Stomach (tissue), 9 donors: ENCODE results near the gene ZNF846. TPM values are rescaled to one million over a fixed set of nuclear protein-coding genes. Genes with fewer than 3 reads are reported as not detected.

ENCODE experiments used
- DNase-seq, 2 donors: peaks; one replicate each; pipeline versions ENCODE4 v3.0.0 to v3.0.0-alpha.2; 2013 to 2019
- H3K27ac ChIP-seq, 5 donors: fragments of 200-600 bp in 4 of 5; sonication (generic) in 4 of 5; one replicate each; pipeline ENCODE4 v1.5.1; 2013 to 2019; ENCODE audit warnings: mild to moderate bottlenecking in 1 of 5, moderate library complexity in 1 of 5
- H3K27me3 ChIP-seq, 3 donors: fragments of 200-600 bp; sonication (generic); one replicate each; pipeline ENCODE4 v1.5.1; 2017 to 2019; ENCODE audit warnings: mixed run types in 1 of 3
- H3K36me3 ChIP-seq, 4 donors: fragments of 200-600 bp; sonication (generic); 1 replicate in 3 of 4; 2 replicates in 1 of 4; pipeline ENCODE4 v1.5.1; 2016 to 2019
- H3K4me1 ChIP-seq, 4 donors: fragments of 200-600 bp; sonication (generic); one replicate each; pipeline ENCODE4 v1.5.1; 2016 to 2019
- H3K4me3 ChIP-seq, 4 donors: fragments of 200-600 bp; sonication (generic) in 3 of 4; one replicate each; pipeline ENCODE4 v1.5.1; 2016 to 2019; ENCODE audit warnings: mild to moderate bottlenecking in 1 of 4
- H3K9me3 ChIP-seq, 4 donors: fragments of 200-600 bp; sonication (generic); one replicate each; pipeline ENCODE4 v1.5.1; 2016 to 2019
- EP300 ChIP-seq: sonication (generic); formaldehyde crosslinking; IDR thresholded peaks from one replicate; pipeline ENCODE4 v1.6.1; 2017; ENCODE audit warnings: antibody characterized with exemption
- POLR2A ChIP-seq, 4 donors: fragments of 450-650 bp; IDR thresholded peaks; one replicate each; pipeline ENCODE4 v1.6.1; 2016; ENCODE audit warnings: antibody characterized with exemption in 4 of 4, control low read depth in 2 of 4, mild to moderate bottlenecking in 1 of 4, moderate library complexity in 1 of 4
- POLR2AphosphoS5 ChIP-seq, 3 donors: sonication (generic); formaldehyde crosslinking; IDR thresholded peaks; one replicate each; pipeline ENCODE4 v1.6.1; 2016; ENCODE audit warnings: antibody characterized with exemption in 3 of 3
- WGBS, 5 donors: extraction: QIAGEN DNeasy Blood & Tissue Kit in 3 of 5; methylation state at CpG; one replicate each; pipeline versions ENCODE4 v1.1.5 to v1.1.7; 2013 to 2018; 5-methylcytosine and 5-hydroxymethylcytosine counted together
- intact Hi-C: fragments of 100-400 bp; cut with DNase I; formaldehyde crosslinking; loops from one replicate; pipeline ENCODE4 v1.15.1; 2023; ENCODE audit warnings: low total_unique reads
- polyA plus RNA-seq, 3 donors: library from polyadenylated mRNA; stranded (reverse); fragments of 200-250 nt; gene quantifications; one replicate each; pipeline ENCODE4 v1.2.3, GENCODE V29; 2013
- total RNA-seq, 5 donors: library from RNA; depleted of rRNA; stranded (reverse); fragments of >200 nt; gene quantifications; one replicate each; pipeline versions ENCODE4 v1.1.0 to v1.2.3, GENCODE V29; 2014 to 2016
- TF ChIP-seq, protein P1 (sequence below), 7 experiments: fragments of 450-650 bp in 4 of 7; fragments of 200-600 bp in 3 of 7; sonication (generic) in 3 of 7; IDR thresholded peaks; one replicate each; pipeline ENCODE4 v1.5.1; 2016 to 2019; ENCODE audit warnings: antibody characterized with exemption in 7 of 7, control low read depth in 2 of 7, mild to moderate bottlenecking in 1 of 7
- donor health status: healthy with polysubstance abuse.
- donor health status: Bipolar disorder and iron deficiency.
- donor health status: healthy.

ZNF846 gene
- total and polyA plus RNA-seq, 8 donors: 1.3 to 22.4 (median 6.4) TPM

DNA sequence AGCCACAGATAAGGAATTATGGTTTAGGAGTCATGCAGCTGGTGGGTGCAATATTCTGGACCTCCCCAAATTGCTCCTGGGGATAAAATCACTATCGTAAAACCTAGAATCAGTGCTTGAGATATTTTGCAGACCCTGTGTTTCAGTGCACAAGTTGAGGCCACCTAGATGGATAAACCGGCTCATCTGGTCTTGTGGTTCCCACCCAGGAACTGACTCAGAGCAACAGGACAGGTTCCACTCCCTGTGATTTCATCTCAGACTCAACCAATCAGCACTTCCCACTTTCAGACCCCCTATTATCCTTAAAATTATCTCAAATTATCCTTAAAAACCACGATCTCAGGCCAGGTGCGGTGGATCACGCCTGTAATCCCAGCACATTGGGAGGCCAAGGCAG is 29.3 kb upstream of the ZNF846 start:
- WGBS, 5 donors: 70 to 89% (median 87%) methylated on average over 5 of the region's 5 CpGs
- H3K4me3 ChIP-seq: no peak overlapping the region
- intact Hi-C loops: loop anchor here (5.0 to 10.0 kb wide), 3 partner anchors 171 to 593 kb away; partner anchors contain the start of gene ZNF121

DNA sequence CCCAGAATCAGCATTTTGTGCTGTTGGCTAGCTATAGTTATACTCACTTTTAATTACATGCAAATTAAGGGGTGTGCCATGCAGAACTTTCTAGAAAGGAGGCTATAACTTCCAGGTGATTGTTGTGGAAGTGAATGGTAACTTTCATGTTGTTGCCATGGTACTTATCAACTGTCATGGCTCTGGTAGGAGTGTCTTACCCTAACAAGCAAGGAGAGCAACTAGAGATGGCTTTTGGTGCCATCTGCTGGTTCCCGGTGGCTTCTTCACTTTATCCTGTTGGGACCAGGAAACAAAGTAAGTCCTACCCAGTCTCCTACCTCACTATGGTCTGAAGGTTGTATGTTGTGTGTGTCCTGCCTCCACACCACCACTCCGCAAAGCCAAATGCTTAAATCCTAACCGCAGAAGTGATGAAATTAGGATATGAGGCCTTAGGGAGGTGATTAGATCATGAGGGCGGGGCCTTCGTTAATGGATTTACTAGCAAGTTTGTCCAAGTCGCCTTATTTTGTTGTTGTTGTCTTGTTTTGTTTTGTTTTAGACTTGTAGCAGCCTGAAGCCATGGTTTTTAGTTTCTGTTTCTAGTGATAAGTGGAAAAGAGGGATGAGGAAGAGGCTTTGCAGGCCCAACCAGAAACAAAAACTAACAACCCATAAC is 27.7 kb upstream of the ZNF846 start:
- peak; percentile 84 to 95 for DNase-seq
- Histone ChIP-seq H3K4me1 (peaks cover 0 to 18% (median 6%) of the 10 kb centered on the region in 4 donors), H3K27ac (peak overlapping the region in 1 of 5 donors; percentile 6), H3K36me3 (no peaks in the 10 kb centered on the region), H3K27me3 (no peaks in the 10 kb centered on the region), H3K4me3 (no peak overlapping the region), H3K9me3 (no peaks in the 10 kb centered on the region)
- WGBS, 5 donors: 44 to 54% (median 48%) methylated on average over 6 of the region's 6 CpGs
- intact Hi-C loops: loop anchor here (5.0 to 10.0 kb wide), 3 partner anchors 169 to 591 kb away; partner anchors contain the start of gene ZNF121
- TF ChIP-seq EP300 (no peak), POLR2AphosphoS5 (IDR thresholded peaks at IDR 0.05) (peak in 1 of 3 donors; percentile 79)
- TF ChIP-seq, protein P1, sequence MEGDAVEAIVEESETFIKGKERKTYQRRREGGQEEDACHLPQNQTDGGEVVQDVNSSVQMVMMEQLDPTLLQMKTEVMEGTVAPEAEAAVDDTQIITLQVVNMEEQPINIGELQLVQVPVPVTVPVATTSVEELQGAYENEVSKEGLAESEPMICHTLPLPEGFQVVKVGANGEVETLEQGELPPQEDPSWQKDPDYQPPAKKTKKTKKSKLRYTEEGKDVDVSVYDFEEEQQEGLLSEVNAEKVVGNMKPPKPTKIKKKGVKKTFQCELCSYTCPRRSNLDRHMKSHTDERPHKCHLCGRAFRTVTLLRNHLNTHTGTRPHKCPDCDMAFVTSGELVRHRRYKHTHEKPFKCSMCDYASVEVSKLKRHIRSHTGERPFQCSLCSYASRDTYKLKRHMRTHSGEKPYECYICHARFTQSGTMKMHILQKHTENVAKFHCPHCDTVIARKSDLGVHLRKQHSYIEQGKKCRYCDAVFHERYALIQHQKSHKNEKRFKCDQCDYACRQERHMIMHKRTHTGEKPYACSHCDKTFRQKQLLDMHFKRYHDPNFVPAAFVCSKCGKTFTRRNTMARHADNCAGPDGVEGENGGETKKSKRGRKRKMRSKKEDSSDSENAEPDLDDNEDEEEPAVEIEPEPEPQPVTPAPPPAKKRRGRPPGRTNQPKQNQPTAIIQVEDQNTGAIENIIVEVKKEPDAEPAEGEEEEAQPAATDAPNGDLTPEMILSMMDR (IDR thresholded peaks at IDR 0.05): peak in 5 of 7 experiments; percentile 53 to 81 (median 63)

More for the DNA sequence above, 29.3 kb upstream of the ZNF846 start:
- H3K4me1 ChIP-seq: peaks cover 0 to 14% (median 3%) of the 10 kb centered on the region in 4 donors
- DNase-seq: peak in 1 of 2 donors; percentile 33
- H3K27me3 ChIP-seq: no peaks in the 10 kb centered on the region
- TF ChIP-seq POLR2AphosphoS5 (IDR thresholded peaks at IDR 0.05): no peak
- TF ChIP-seq POLR2A (IDR thresholded peaks at IDR 0.05): no peak
- TF ChIP-seq, protein P1 (IDR thresholded peaks at IDR 0.05): no peak
- TF ChIP-seq EP300: no peak
- H3K27ac ChIP-seq: no peak overlapping the region
- H3K36me3 ChIP-seq: no peaks in the 10 kb centered on the region
- H3K9me3 ChIP-seq: no peaks in the 10 kb centered on the region

DNA sequence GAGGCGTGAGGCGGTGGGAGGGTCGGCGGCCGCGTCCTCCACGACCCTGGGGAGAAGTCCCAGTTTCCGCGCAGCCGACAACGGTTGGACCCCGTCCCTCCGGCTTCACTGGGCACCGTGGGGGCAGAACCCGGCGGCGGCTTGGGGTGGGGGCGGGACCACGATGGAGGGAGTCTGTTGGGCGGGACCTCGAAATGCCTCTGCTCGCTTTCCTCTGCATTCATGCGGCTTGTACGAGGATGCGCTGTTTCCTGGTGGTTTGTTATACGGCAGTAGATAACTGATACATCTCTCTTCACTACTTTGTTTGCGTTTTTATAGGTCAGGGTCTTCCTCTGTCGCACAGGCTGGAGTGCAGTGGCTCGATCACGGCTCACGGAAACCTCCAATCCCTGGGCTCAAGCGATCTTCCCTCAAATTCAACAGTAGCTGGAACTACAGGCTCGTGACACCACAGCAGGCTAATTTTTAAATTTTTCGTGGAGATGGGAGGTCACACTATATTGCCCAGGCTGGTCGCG is 24.6 kb upstream of the ZNF846 start:
- peaks cover 6 to 38% (median 20%) of the 10 kb centered on the region in 4 donors for H3K4me1 ChIP-seq
- no peaks in the 10 kb centered on the region for H3K27me3 ChIP-seq
- TF ChIP-seq POLR2AphosphoS5 (IDR thresholded peaks at IDR 0.05) (no peak), EP300 (no peak), POLR2A (IDR thresholded peaks at IDR 0.05) (no peak)
- TF ChIP-seq, protein P1 (IDR thresholded peaks at IDR 0.05): no peak
- H3K4me3 ChIP-seq: peak overlapping the region; percentile 56 to 82 (median 62)
- peak; percentile 51 to 88 for DNase-seq
- H3K9me3 ChIP-seq: no peaks in the 10 kb centered on the region
- no peaks in the 10 kb centered on the region for H3K36me3 ChIP-seq
- H3K27ac ChIP-seq: peak overlapping the region; percentile 86 to 97 (median 95)
- 15 to 34% (median 15%) methylated on average over 17 to 36 of the region's 36 CpGs for WGBS, 5 donors
- intact Hi-C loops: loop anchor here (10.0 kb wide), 2 partner anchors 208 to 588 kb away; partner anchors contain the start of gene ZNF121

DNA sequence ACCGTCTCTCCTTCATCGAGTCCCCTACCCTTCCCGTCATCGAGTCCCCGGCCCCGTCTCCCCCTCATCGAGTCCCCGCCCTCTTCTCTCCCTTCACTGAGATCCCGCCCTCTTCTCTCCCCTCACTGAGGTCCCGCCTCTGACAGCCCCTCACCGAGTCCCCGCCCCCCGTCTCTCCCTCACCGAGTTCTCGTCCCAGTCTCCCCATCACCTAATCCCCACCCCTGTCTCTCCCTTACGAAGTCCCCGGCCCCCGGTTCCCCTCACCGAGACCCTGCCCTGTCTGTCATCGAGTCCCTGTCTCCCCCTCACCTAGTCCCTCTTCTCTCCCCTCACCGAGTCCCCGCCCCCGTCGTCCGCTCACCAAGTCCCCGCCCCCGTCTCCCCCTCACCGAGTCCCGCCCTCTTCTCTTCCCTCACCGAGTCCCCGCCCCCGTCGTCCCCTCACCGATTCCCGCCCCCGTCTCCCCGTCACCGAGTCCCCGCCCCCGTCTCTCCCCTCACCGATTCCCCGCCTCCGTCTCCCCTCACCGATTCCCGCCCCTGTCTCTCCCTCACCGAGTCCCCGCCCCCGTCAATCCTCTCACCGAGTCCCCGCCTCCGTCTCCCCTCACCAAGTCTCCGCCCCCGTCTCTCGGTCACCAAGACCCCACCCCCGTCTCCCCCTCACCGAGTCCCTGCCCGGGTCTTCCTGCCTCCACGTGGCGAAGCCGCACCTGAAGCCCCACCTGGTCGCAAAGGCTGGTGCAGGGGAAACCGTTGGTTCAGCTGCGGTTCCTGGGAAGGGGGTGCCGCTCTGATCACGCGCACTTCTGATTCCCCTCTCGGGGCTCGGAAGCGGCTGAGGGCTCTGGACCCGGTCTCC is 23.9 kb upstream of the ZNF846 start:
- TF ChIP-seq POLR2A (IDR thresholded peaks at IDR 0.05): no peak
- no peak for TF ChIP-seq EP300
- TF ChIP-seq, protein P1 (IDR thresholded peaks at IDR 0.05): no peak
- TF ChIP-seq POLR2AphosphoS5 (IDR thresholded peaks at IDR 0.05): no peak
- DNase-seq: peak; percentile 96 to 99
- intact Hi-C loops: loop anchor here (10.0 kb wide), 2 partner anchors 208 to 588 kb away; partner anchors contain the start of gene ZNF121
- Histone ChIP-seq H3K4me3 (peak overlapping the region; percentile 56 to 82 (median 62)), H3K27ac (peak overlapping the region; percentile 86 to 97 (median 95)), H3K36me3 (no peaks in the 10 kb centered on the region), H3K4me1 (peaks cover 6 to 38% (median 20%) of the 10 kb centered on the region in 4 donors), H3K27me3 (no peaks in the 10 kb centered on the region), H3K9me3 (no peaks in the 10 kb centered on the region)
- 2 to 6% (median 4%) methylated on average over 33 to 70 of the region's 70 CpGs for WGBS, 5 donors
